ENCODE results near the gene THSD7A.

DNA sequence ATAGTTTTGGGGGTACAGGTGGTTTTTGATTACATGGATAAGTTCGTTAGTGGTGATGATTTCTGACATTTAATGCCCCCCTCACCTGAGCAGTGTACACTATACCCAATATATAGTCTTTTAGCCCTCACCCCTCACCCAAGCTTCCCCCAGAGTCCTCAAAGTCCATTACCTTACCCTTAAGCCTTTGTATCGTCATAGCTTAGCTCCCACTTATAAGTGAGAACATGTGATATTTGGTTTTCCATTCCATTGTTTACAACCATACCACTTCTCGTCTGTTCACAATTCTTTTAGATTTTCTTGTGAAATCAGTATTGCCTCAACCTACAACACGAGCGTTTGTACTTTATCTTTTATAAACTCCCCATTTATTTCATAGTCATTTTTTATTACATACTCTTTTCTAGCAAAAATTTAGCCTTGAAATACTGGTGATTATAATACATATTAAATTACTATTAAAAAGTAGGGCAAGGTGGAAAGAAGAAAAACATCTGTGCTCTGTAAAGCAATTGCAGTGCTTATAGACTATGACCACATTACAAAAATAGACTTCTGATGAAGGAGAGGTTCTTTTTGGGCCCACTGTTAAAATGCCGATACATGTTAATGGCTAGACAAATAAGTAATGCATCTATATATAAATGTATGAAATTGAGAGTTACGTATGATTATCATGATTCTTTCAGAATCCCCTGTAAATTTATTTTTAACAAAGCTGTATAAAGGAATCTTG lies 164.8 kb downstream of the THSD7A start:
- TF ChIP-seq RAD21 (conservative IDR thresholded peaks at IDR 0.05) (no peak), EP300 (conservative IDR thresholded peaks at IDR 0.05; ENCODE audit: poor library complexity, severe bottlenecking) (no peak), EZH2 (IDR thresholded peaks at IDR 0.05; ENCODE audit: borderline replicate concordance, insufficient read depth, low read length, poor library complexity, severe bottlenecking) (no peak)
- TF ChIP-seq, protein P1, sequence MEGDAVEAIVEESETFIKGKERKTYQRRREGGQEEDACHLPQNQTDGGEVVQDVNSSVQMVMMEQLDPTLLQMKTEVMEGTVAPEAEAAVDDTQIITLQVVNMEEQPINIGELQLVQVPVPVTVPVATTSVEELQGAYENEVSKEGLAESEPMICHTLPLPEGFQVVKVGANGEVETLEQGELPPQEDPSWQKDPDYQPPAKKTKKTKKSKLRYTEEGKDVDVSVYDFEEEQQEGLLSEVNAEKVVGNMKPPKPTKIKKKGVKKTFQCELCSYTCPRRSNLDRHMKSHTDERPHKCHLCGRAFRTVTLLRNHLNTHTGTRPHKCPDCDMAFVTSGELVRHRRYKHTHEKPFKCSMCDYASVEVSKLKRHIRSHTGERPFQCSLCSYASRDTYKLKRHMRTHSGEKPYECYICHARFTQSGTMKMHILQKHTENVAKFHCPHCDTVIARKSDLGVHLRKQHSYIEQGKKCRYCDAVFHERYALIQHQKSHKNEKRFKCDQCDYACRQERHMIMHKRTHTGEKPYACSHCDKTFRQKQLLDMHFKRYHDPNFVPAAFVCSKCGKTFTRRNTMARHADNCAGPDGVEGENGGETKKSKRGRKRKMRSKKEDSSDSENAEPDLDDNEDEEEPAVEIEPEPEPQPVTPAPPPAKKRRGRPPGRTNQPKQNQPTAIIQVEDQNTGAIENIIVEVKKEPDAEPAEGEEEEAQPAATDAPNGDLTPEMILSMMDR (IDR thresholded peaks at IDR 0.05; ENCODE audit: poor library complexity, severe bottlenecking) = no peak
- TF ChIP-seq, protein P2, sequence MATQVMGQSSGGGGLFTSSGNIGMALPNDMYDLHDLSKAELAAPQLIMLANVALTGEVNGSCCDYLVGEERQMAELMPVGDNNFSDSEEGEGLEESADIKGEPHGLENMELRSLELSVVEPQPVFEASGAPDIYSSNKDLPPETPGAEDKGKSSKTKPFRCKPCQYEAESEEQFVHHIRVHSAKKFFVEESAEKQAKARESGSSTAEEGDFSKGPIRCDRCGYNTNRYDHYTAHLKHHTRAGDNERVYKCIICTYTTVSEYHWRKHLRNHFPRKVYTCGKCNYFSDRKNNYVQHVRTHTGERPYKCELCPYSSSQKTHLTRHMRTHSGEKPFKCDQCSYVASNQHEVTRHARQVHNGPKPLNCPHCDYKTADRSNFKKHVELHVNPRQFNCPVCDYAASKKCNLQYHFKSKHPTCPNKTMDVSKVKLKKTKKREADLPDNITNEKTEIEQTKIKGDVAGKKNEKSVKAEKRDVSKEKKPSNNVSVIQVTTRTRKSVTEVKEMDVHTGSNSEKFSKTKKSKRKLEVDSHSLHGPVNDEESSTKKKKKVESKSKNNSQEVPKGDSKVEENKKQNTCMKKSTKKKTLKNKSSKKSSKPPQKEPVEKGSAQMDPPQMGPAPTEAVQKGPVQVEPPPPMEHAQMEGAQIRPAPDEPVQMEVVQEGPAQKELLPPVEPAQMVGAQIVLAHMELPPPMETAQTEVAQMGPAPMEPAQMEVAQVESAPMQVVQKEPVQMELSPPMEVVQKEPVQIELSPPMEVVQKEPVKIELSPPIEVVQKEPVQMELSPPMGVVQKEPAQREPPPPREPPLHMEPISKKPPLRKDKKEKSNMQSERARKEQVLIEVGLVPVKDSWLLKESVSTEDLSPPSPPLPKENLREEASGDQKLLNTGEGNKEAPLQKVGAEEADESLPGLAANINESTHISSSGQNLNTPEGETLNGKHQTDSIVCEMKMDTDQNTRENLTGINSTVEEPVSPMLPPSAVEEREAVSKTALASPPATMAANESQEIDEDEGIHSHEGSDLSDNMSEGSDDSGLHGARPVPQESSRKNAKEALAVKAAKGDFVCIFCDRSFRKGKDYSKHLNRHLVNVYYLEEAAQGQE (IDR thresholded peaks at IDR 0.05; ENCODE audit: borderline replicate concordance) = no peak
